GM12872 (cell line): ENCODE data around the gene POU5F1.

Experiments
- CTCF ChIP-seq: IDR thresholded peaks from 3 replicates; pipeline ENCODE4 v1.5.1; 2011; ENCODE audit warnings: low read depth, mild to moderate bottlenecking, low read length, moderate library complexity; ENCODE audit not compliant: insufficient read depth

Gene POU5F1

GRCh38 chr6:31193206-31193605 is 22.7 kb upstream of the POU5F1 start:
- TF ChIP-seq CTCF, result peak; percentile 41; the same call in 1 of the 3 replicates

- TF ChIP-seq CTCF, result peak; percentile 70
Observed at GRCh38 chr6:31192431-31193105, 22.1 kb upstream of the POU5F1 start.

GRCh38 chr6:31190488-31190887 is 20.0 kb upstream of the POU5F1 start:
- no peak for TF ChIP-seq CTCF

- TF ChIP-seq CTCF, result no peak
Observed at GRCh38 chr6:31187780-31188194, 17.3 kb upstream of the POU5F1 start.

- TF ChIP-seq CTCF, result no peak
Observed at GRCh38 chr6:31186052-31186734, 15.7 kb upstream of the POU5F1 start.

- no peak for TF ChIP-seq CTCF
Observed at GRCh38 chr6:31180500-31180899, 10.0 kb upstream of the POU5F1 start.

- TF ChIP-seq CTCF, result no peak
Observed at GRCh38 chr6:31179896-31180295, 9.4 kb upstream of the POU5F1 start.
